ENCODE measurements around the gene LRRC27.
"Not testable (repeated sequence)": the region's sequence is repeated elsewhere in the genome, so short reads cannot be mapped to it uniquely, and the experiment has no call there.

LRRC27 gene

GRCh38 chr10:132331601-132332432, at the start of gene LRRC27:
Gene LRRC27, plus strand, starts transcription at chr10:132332193. Its CDS starts 1,332 bp downstream, at chr10:132333525.
- DNase-seq: peak; percentile 88 to 100 (median 98)

- DNase-seq: no peak
Measured at GRCh38 chr10:132282667-132283603, 49.1 kb upstream of the LRRC27 start.

GRCh38 chr10:132283604-132284382, 48.2 kb upstream of the LRRC27 start:
- no peak for DNase-seq

DNA sequence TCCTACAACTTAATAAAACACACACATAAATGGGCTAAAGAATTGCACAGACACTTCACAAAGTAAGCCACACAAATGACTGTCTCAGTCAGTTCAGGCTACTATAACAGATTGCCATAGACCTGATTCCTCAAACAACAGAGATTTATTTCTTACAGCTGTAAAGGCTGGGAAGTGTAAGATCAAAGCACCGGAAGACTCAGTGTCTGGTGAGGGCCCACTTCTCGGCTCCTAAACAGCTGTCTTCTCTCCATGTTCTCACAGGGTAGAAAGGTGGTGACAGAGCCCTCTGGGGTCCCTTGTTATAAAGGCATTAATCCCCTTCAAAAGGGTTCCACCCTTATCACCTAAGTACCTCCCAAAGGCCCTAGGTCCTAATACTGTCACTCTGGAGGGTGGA, 42.6 kb upstream of the LRRC27 start:
- no peak for DNase-seq

GRCh38 chr10:132290631-132291030, 41.4 kb upstream of the LRRC27 start:
- DNase-seq: no peak

- no peak for DNase-seq
Measured at GRCh38 chr10:132291826-132292225, 40.2 kb upstream of the LRRC27 start.

DNA sequence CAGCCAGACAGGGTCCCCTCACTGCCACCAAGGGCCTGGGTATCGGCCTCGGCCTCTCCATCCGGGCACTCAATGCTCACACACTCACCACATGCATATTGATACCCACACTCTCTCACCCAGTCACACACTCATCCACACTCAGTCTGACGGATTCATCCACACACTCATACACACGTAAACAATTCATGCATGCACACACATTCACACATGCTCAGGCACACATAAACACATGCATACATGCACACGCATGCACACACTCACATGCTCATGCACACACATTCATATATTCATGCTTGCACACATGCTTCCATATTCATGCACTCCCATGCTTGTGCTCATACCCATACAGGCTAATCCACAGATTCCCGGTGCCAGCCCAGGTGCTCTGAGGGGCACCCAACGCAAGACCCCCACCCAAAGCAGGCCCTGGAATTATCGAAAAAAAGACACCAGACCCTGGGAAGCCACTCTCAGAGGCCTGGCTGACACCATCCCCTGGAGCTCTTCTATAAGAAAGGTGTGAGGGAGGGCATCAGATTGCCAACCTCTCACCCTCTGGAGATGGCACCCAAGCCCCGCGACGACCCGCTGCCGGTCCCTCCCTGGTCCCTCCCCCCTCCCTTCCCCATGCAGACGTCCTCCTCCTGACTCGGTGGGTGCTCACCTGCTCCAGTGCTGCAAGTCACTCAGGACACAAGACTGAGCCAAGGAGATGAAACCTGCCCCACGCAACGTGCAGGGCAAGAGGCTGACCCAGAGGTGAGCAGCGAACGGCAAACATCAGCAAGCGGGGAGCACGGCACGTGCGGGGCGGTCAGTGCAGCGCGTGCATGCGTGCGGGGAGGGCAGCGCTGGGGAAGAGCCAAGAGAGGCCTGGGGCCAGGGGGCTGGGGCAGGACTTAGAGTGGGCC, 39.4 kb upstream of the LRRC27 start:
- no peak for DNase-seq

GRCh38 chr10:132293201-132293812, 38.7 kb upstream of the LRRC27 start:
- DNase-seq: peak in 9 of 14 donors; percentile 36 to 87 (median 71)

- no peak for DNase-seq
Measured at GRCh38 chr10:132293813-132294520, 38.0 kb upstream of the LRRC27 start.

DNA sequence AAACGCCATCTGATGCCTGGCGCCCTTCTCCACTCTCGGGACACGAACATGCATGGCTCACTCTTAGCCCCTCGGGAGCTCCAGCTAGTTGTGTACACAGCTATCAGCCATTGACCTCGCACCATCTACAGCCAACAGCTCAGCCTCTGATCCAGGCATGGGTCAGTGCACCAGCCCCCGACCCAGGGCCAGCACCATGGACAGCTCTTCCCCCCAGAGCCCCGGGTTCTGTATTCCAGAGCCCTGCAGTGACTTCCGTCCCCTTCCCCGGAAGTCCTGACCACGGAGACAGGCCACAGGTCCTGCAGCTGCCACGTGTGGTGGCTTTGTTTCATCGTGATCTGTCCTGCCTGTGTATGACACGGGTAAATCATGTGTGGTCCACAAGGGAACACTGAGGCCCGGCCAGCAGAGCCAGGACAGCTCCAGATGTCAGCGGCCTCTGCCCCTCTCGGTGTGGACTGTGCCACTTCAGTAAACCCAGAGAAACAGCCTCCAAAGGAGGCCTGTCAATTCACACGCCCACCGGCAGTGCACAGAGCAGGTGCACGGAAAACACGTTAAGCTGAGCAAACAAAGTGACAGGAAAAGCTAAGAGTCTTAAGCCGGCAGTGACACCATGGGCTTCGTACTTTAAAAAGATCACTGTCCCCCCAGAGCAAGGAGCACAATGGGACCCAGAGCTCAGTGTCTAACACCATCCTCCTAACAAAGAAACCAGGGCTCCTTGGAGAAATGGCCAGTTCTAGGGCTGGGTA, 37.3 kb upstream of the LRRC27 start:
- DNase-seq: no peak

- not testable (repeated sequence) for DNase-seq
Measured at GRCh38 chr10:132295481-132295880, 36.5 kb upstream of the LRRC27 start.

DNA sequence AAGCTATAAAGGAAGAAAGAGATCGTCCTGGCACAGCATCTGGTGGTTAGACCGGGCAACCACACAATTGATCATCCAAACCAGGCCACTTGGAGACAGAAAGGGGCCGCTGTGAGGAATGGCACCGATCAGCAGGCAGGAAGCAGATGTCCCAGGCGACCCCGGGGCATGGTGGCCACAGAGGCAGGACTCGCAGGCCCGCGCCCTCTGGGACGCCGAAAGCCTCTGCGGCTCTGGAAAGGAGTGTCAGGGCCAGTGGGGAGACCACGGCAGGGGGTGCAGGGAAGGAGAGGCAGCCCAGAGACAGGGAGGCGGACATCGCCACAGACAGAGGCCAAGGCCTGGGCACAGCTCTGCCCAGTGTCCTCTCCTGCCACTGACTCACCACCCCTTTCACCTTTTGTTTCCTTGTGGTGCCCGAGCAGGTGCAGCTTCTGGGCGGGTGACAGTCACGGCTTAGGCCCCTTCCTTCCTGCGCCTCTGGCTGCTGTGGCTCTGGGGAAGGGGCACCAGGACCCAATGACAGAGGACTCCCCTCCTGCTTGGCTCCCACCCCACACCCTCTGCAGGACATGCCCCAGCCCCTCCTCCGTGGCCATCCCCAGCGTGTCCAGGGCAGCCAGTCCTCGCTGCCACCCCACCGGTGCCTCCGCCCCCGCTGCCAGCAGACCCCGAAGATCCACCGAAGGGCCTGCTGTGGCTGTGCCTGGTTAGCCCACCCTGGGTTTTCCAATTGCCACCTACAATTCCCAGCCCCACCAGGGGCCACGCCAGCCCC, 35.1 kb upstream of the LRRC27 start:
- DNase-seq: no peak

DNA sequence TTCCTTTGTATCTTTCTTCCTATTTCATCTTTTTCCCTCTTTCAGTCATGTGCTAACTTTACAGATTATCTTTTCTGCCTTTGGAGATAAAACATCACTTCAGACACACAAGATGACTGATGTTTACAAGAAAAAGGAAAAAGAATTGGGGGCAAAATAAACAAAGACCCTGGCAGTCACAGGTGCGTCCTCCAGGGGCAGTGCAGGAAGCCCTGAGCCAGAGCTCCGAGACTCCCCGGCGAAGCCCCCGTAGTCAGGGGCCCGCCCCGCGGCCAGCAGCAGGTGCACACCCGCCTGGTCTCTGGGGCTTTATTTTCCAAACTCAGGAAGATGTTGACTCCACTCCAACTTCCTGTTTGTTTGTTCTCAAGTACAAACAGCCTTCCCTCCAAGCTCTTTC, 34.5 kb upstream of the LRRC27 start:
- DNase-seq: no peak

GRCh38 chr10:132298038-132298881, 33.7 kb upstream of the LRRC27 start:
- DNase-seq: no peak

DNA sequence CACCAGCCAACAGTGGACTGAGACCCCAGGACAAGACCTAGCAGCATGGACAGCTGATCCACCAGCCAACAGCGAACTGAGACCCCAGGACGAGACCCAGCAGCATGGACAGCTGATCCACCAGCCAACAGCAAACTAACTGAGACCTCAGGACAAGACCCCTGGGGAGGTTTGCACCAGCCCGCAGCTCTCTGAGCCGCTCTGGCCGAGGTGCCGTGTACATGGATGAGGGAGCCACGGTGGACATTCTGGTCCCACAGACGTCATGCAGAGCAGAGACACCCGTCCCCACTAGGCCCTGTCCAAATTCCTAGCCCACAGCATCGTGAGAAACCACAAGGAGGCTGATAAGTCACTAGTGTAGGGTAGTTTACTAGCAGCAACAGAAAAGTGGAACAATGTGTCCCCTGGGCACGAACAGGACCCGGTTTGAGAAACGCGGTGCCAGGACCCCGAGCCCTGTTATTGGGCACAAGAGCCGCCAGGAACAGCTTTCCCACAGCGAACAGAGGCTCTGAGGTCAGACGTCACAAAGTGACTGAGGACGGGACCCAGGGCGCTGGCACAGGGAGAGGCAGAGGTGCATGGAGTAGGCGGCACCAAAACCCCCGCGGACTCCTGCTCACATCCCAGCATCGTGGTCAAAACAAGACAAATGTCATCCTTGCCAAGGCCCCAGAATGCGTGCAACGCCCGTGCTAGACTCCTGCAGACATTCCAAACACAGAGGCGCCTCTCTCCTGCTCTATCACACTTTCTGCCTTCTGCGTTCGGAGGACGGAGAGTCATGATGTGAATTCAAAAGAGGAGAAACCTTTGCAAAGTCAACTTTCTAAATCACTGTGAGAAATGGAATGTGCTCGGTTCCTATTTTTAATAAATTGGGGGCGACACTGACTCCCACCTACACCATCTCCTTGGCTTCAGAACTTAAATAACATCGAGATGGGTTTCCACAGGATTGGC, 32.3 kb upstream of the LRRC27 start:
- DNase-seq: no peak

DNA sequence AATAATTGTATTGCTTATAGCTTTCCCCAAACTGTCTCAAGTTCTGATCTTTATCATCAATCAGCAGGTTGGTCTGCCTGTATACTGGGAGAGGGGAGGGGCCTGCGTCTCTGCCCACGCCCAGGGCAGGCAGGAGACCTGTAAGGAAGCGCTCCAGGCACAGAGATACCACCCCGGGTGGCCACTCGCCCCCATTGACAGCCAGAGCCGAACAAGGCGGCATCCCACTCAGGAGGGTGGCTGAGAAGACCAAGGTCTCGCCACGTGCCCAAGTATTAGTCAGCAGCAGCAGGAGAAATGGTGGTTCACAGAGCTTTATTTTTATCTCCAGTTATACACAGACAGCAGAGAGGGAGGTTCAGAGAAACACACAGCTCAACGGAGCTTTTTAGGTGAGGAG, 31.4 kb upstream of the LRRC27 start:
- DNase-seq: no peak

All from C1 segment of cervical spinal cord (tissue), 14 donors.